Right atrium auricular region (tissue), 2 donors: ENCODE data around the gene IGF1. TPM values are rescaled to one million over a fixed set of nuclear protein-coding genes. Genes with fewer than 3 reads are reported as not detected.

Experiments used
- DNase-seq: peaks from one replicate; pipeline ENCODE4 v3.0.0-alpha.2; 2019; ENCODE audit warnings: low spot score
- H3K27ac ChIP-seq, 2 donors: fragments of 200-600 bp; sonication (generic); 1 replicate in 1 of 2; 2 replicates in 1 of 2; pipeline ENCODE4 v1.5.1; 2016 to 2019
- H3K27me3 ChIP-seq, 2 donors: fragments of 200-600 bp; sonication (generic); one replicate each; pipeline versions ENCODE4 v1.5.1 to v1.6.0; 2017 to 2019
- H3K36me3 ChIP-seq: fragments of 200-600 bp; sonication (generic); one replicate; pipeline ENCODE4 v1.5.1; 2016
- H3K4me1 ChIP-seq, 2 donors: fragments of 200-600 bp; sonication (generic); one replicate each; pipeline versions ENCODE4 v1.5.1 to v1.6.0; 2017 to 2019
- H3K4me3 ChIP-seq, 2 donors: fragments of 200-600 bp; sonication (generic); 1 replicate in 1 of 2; 2 replicates in 1 of 2; pipeline ENCODE4 v1.5.1; 2017 to 2019; ENCODE audit warnings: mild to moderate bottlenecking in 1 of 2, moderate library complexity in 1 of 2
- H3K9me3 ChIP-seq, 2 donors: fragments of 200-600 bp; sonication (generic); one replicate each; pipeline ENCODE4 v1.5.1; 2019
- CTCF ChIP-seq, 2 donors: fragments of 200-600 bp; sonication (generic); IDR thresholded peaks; one replicate each; pipeline ENCODE4 v1.5.1; 2019; ENCODE audit warnings: antibody characterized with exemption in 2 of 2
- total RNA-seq, 2 donors: library from RNA; depleted of rRNA; stranded (reverse); fragments of >200 nt; gene quantifications; one replicate each; pipeline ENCODE4 v1.1.0, GENCODE V29; 2016

Gene IGF1
- total RNA-seq, 2 donors from 2014 or later: 11.4 to 26.1 TPM

DNA sequence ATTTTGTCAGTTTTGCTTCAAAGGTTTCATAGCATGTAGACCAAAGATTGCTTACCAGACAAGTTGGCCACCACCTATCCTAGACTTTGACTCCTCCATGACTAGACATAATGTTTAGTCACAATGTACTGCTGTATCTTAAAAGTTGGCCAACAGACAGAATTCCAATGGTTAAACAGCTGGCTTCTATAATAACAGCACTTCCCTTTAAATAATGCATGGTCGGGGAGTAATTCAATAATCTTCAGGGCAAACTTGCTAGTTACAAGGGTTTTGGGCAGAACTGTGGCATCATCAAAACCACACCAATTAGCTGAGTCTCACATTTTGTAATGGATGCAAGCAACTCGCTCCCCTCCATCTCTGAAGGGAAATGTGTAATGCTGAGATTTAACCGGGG lies 56.9 kb downstream of the IGF1 start:
- Histone ChIP-seq H3K4me1 (peaks cover 0 to 21% of the 10 kb centered on the region in 2 donors), H3K27me3 (no peaks in the 10 kb centered on the region), H3K36me3 (no peaks in the 10 kb centered on the region), H3K27ac (no peak overlapping the region), H3K4me3 (no peak overlapping the region), H3K9me3 (no peaks in the 10 kb centered on the region)
- no peak for TF ChIP-seq CTCF (IDR thresholded peaks at IDR 0.05)
- no peak for DNase-seq

DNA sequence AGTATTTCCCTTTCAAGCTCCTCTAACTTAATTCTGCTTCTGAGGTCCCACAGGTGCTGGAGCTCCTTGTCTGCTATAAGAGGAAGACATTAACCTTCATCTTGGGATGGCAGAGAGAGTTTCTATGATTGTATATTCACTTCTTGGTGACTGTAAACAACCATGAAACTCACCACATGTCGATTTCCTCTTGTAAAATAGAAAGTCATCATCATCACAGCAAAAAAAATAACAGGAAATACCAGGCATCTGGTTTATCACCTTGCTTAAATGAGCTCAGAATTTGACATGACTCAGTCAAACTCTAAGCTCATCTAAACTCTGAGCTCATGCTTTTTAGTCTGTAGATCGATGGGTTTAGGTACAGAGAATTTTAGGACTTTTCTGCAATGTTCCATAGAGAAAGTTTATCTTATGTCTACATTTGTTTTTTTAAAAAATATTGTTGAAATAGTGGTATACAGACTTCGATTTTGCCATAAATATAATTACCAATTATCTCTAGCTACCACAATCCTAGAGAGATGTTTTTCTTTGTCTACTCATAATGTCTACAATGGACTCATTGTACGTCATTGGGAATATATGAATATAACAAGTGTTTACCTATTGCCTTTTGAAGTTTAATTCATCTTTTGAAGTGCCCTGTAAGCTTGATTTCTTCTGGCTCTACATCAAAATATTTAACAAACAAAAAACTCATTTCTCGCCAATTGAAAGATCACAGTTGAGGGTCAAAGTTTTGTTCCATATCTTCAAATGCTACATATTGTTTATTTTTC lies 58.4 kb downstream of the IGF1 start:
- Histone ChIP-seq H3K27me3 (no peaks in the 10 kb centered on the region), H3K27ac (no peak overlapping the region), H3K4me3 (no peak overlapping the region), H3K4me1 (peaks cover 0 to 9% of the 10 kb centered on the region in 2 donors), H3K36me3 (no peaks in the 10 kb centered on the region), H3K9me3 (no peaks in the 10 kb centered on the region)
- TF ChIP-seq CTCF (IDR thresholded peaks at IDR 0.05): no peak
- DNase-seq: no peak

GRCh38 chr12:102419094-102419764 lies 61.1 kb downstream of the IGF1 start:
- Histone ChIP-seq H3K27ac (no peak overlapping the region), H3K4me3 (no peak overlapping the region), H3K4me1 (no peaks in the 10 kb centered on the region), H3K27me3 (no peaks in the 10 kb centered on the region), H3K36me3 (no peaks in the 10 kb centered on the region), H3K9me3 (no peaks in the 10 kb centered on the region)
- no peak for DNase-seq
- TF ChIP-seq CTCF (IDR thresholded peaks at IDR 0.05): no peak

DNA sequence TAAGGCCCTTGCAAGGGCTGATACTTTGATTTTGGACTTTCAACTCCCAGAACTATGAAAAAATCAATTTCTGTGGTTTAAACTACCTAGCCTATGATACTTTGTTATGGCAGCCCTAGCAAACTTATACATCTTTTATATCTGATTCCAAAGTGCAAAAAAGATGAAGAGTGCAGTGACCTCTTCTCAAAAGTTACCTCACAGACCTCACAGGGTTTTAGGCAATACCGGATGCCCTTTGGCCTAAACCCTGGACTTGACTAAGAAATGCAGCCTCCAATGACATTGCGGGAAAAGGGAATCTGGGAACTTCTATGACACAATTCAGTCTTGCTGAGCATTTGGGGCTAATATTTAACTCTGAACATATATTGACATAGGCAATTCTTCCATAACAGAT lies 63.3 kb downstream of the IGF1 start:
- Histone ChIP-seq H3K27me3 (no peaks in the 10 kb centered on the region), H3K4me1 (no peaks in the 10 kb centered on the region), H3K9me3 (no peaks in the 10 kb centered on the region), H3K4me3 (no peak overlapping the region), H3K27ac (no peak overlapping the region), H3K36me3 (no peaks in the 10 kb centered on the region)
- no peak for DNase-seq
- TF ChIP-seq CTCF (IDR thresholded peaks at IDR 0.05): no peak

GRCh38 chr12:102415515-102415914 lies 64.8 kb downstream of the IGF1 start:
- Histone ChIP-seq H3K4me1 (no peaks in the 10 kb centered on the region), H3K36me3 (no peaks in the 10 kb centered on the region), H3K9me3 (no peaks in the 10 kb centered on the region), H3K4me3 (no peak overlapping the region), H3K27ac (no peak overlapping the region), H3K27me3 (no peaks in the 10 kb centered on the region)
- no peak for DNase-seq
- TF ChIP-seq CTCF (IDR thresholded peaks at IDR 0.05): no peak
